GM18499 (cell line): ENCODE results near the gene PRKCQ.

ENCODE experiments used
- ATAC-seq: cut with Tn5 transposase; IDR thresholded peaks from one replicate; pipeline ENCODE4 v1.9.1; 2021; ENCODE audit warnings: moderate number of reproducible peaks; ENCODE audit not compliant: insufficient read depth, unreplicated experiment

PRKCQ gene

GRCh38 chr10:6416892-6417512, 163.1 kb downstream of the PRKCQ start:
- ATAC-seq, result no peak

- ATAC-seq, result no peak
These were observed 168.6 kb downstream of the PRKCQ start for GRCh38 chr10:6411436-6411835.

GRCh38 chr10:6410830-6411229, 169.2 kb downstream of the PRKCQ start:
- ATAC-seq, result no peak

GRCh38 chr10:6409971-6410643, 170.0 kb downstream of the PRKCQ start:
- ATAC-seq, result no peak

- ATAC-seq, result no peak
These were observed 171.3 kb downstream of the PRKCQ start for GRCh38 chr10:6408799-6409198.

GRCh38 chr10:6407034-6407721, 172.9 kb downstream of the PRKCQ start:
- no peak for ATAC-seq

- no peak for ATAC-seq
These were observed 173.6 kb downstream of the PRKCQ start for GRCh38 chr10:6406220-6407033.

- no peak for ATAC-seq
These were observed 174.4 kb downstream of the PRKCQ start for GRCh38 chr10:6405713-6406112.

- ATAC-seq, result no peak
These were observed 175.7 kb downstream of the PRKCQ start for GRCh38 chr10:6404127-6405072.

- ATAC-seq, result no peak
These were observed 177.1 kb downstream of the PRKCQ start for GRCh38 chr10:6402960-6403359.

GRCh38 chr10:6402349-6402709, 177.7 kb downstream of the PRKCQ start:
- ATAC-seq, result no peak

- ATAC-seq, result no peak
These were observed 178.3 kb downstream of the PRKCQ start for GRCh38 chr10:6401558-6402348.

GRCh38 chr10:6400821-6401465, 179.1 kb downstream of the PRKCQ start:
- ATAC-seq, result no peak

- no peak for ATAC-seq
These were observed 179.7 kb downstream of the PRKCQ start for GRCh38 chr10:6400331-6400730.

GRCh38 chr10:6399879-6400278, 180.2 kb downstream of the PRKCQ start:
- no peak for ATAC-seq

GRCh38 chr10:6399231-6399741, 180.8 kb downstream of the PRKCQ start:
- no peak for ATAC-seq

GRCh38 chr10:6398399-6398798, 181.7 kb downstream of the PRKCQ start:
- ATAC-seq, result no peak

GRCh38 chr10:6396652-6397051, 183.4 kb downstream of the PRKCQ start:
- no peak for ATAC-seq
